Measurements from ENCODE around the gene SPTBN1. TPM values are rescaled to one million over a fixed set of nuclear protein-coding genes. Genes with fewer than 3 reads are reported as not detected.

The SPTBN1 gene
- total and polyA plus RNA-seq, 2 of the 13 experiments (the other 11 are each of a cell fraction or from before 2014, with no cell fraction given) = 123 to 299 TPM

GRCh38 chr2:54635554-54636152 is 179.5 kb downstream of the SPTBN1 start:
- H3K4me2 ChIP-seq (ENCODE audit: low read depth, low read length) = no peak overlapping the region
- no peak for ATAC-seq
- no peak overlapping the region for H3K4me3 ChIP-seq (replicated peaks in 1 of 3; ENCODE audit: insufficient read depth in 1 of 3, low read depth in 2 of 3, low read length in 3 of 3)
- no peak overlapping the region for H3K9ac ChIP-seq (ENCODE audit: insufficient read depth, low read depth, low read length)
- DNase-seq (ENCODE audit: low spot score) = no peak
- 99% methylated on average over 3 of the region's 3 CpGs for WGBS (ENCODE audit: low lambda C conversion rate)
- ChIA-PET CTCF (ENCODE audit: low intra/inter-chr PET ratio, low total read pairs) (no interaction called here), POLR2A (no interaction called here)
- no TSS peak for BruUV-seq (replicated peaks)
- H4K20me1 ChIP-seq (ENCODE audit: insufficient read depth, low read length) = peaks cover 27% of the 10 kb centered on the region; the same call in 1 of the 2 replicates
- TF ChIP-seq REL (CRISPR knock-in tag; conservative IDR thresholded peaks at IDR 0.05) = no peak
- peak; percentile 90 for TF ChIP-seq RBM22 (optimal IDR thresholded peaks at IDR 0.05; ENCODE audit: low read length)
- H3K4me1 ChIP-seq (ENCODE audit: insufficient read depth, low read length) = peaks cover 37% of the 10 kb centered on the region
- no peak overlapping the region for H3K27ac ChIP-seq (ENCODE audit: extremely low read length, insufficient read depth, low read length)
- peaks cover 76 to 97% of the 10 kb centered on the region in 2 experiments for H3K36me3 ChIP-seq (replicated peaks in 1 of 2; ENCODE audit: control insufficient read depth in 1 of 2, insufficient read depth in 2 of 2, low read length in 2 of 2)
- H3K79me2 ChIP-seq (ENCODE audit: insufficient read depth, low read length) = peaks cover 50% of the 10 kb centered on the region
- intact Hi-C loops (cut with micrococcal nuclease; ENCODE audit: unreplicated experiment) (no loop called here), in situ Hi-C loops (cut with HindIII; ENCODE audit: extremely low pct_ligation_motif_present, low pct_unique_long_range_greater_than_20kb) (no loop called here)
- no peaks in the 10 kb centered on the region for H3K9me3 ChIP-seq (ENCODE audit: low read length)
- no peak overlapping the region for H2AFZ ChIP-seq (ENCODE audit: low read length)
- H3K27me3 ChIP-seq (ENCODE audit: control insufficient read depth in 1 of 2, insufficient read depth in 2 of 2, low read length in 2 of 2) = no peaks in the 10 kb centered on the region
- FAIRE-seq = no peak

GRCh38 chr2:54636415-54637139 is 180.4 kb downstream of the SPTBN1 start:
- no peak for FAIRE-seq
- intact Hi-C loops (cut with micrococcal nuclease; ENCODE audit: unreplicated experiment) (no loop called here), in situ Hi-C loops (cut with HindIII; ENCODE audit: extremely low pct_ligation_motif_present, low pct_unique_long_range_greater_than_20kb) (no loop called here)
- 94% methylated on average over 9 of the region's 9 CpGs for WGBS (ENCODE audit: low lambda C conversion rate)
- no peak for DNase-seq (ENCODE audit: low spot score)
- Histone ChIP-seq H3K4me1 (ENCODE audit: insufficient read depth, low read length) (peaks cover 43% of the 10 kb centered on the region), H3K4me2 (ENCODE audit: low read depth, low read length) (no peak overlapping the region), H2AFZ (ENCODE audit: low read length) (no peak overlapping the region), H3K79me2 (ENCODE audit: insufficient read depth, low read length) (peaks cover 46% of the 10 kb centered on the region), H3K9me3 (ENCODE audit: low read length) (no peaks in the 10 kb centered on the region), H3K27ac (ENCODE audit: extremely low read length, insufficient read depth, low read length) (no peak overlapping the region), H3K4me3 (replicated peaks in 1 of 3; ENCODE audit: insufficient read depth in 1 of 3, low read depth in 2 of 3, low read length in 3 of 3) (no peak overlapping the region), H3K9ac (ENCODE audit: insufficient read depth, low read depth, low read length) (no peak overlapping the region), H3K27me3 (ENCODE audit: control insufficient read depth in 1 of 2, insufficient read depth in 2 of 2, low read length in 2 of 2) (no peaks in the 10 kb centered on the region), H4K20me1 (ENCODE audit: insufficient read depth, low read length) (peaks cover 29% of the 10 kb centered on the region), H3K36me3 (replicated peaks in 1 of 2; ENCODE audit: control insufficient read depth in 1 of 2, insufficient read depth in 2 of 2, low read length in 2 of 2) (peaks cover 71 to 96% of the 10 kb centered on the region in 2 experiments)
- BruUV-seq (replicated peaks) = no TSS peak
- ChIA-PET CTCF (ENCODE audit: low intra/inter-chr PET ratio, low total read pairs) (no interaction called here), POLR2A (no interaction called here)
- no peak for ATAC-seq
- TF ChIP-seq FOXA1 (IDR thresholded peaks at IDR 0.05) (no peak), FOXA1 (CRISPR knock-in tag; IDR thresholded peaks at IDR 0.05) (no peak), DNMT1 (CRISPR knock-in tag; IDR thresholded peaks at IDR 0.05) (no peak), ZNF550 (CRISPR knock-in tag; IDR thresholded peaks at IDR 0.05; ENCODE audit: borderline replicate concordance) (no peak), NFE2 (CRISPR knock-in tag; IDR thresholded peaks at IDR 0.05) (no peak), RXRB (CRISPR knock-in tag; IDR thresholded peaks at IDR 0.05; ENCODE audit: borderline replicate concordance) (no peak), HNRNPL (IDR thresholded peaks at IDR 0.05; ENCODE audit: low read depth, low read length) (no peak), FOSL1 (CRISPR knock-in tag; IDR thresholded peaks at IDR 0.05; ENCODE audit: borderline replicate concordance) (no peak), PAF1 (CRISPR knock-in tag; IDR thresholded peaks at IDR 0.05) (no peak), ZNF597 (CRISPR knock-in tag; IDR thresholded peaks at IDR 0.05) (no peak), MEF2D (CRISPR knock-in tag; IDR thresholded peaks at IDR 0.05) (no peak), NCOA5 (CRISPR knock-in tag; IDR thresholded peaks at IDR 0.05) (no peak), SSRP1 (CRISPR knock-in tag; IDR thresholded peaks at IDR 0.05) (0 out of 2 replicates have a peak, but pooled peaks have one; percentile 35), POLR2G (IDR thresholded peaks at IDR 0.05; ENCODE audit: low read depth, low read length) (peak; percentile 30; the same call in 1 of the 2 replicates)
